Thymus (tissue), 11 donors: Measurements from ENCODE around the gene ASPRV1. TPM values are rescaled to one million over a fixed set of nuclear protein-coding genes. Genes with fewer than 3 reads are reported as not detected.

ENCODE experiments used
- DNase-seq, 9 donors: peaks; one replicate each; pipeline ENCODE4 v3.0.0-alpha.2; 2013; ENCODE audit warnings: low spot score in 9 of 9, low read depth in 6 of 9, missing footprints in 1 of 9
- H3K27ac ChIP-seq, 2 donors: one replicate each; pipeline ENCODE4 v1.5.1; 2013; ENCODE audit warnings: control low read depth in 1 of 2, low read depth in 1 of 2, low read length in 1 of 2, mild to moderate bottlenecking in 1 of 2, moderate library complexity in 1 of 2
- H3K27me3 ChIP-seq, 2 donors: one replicate each; pipeline ENCODE4 v1.5.1; 2013; ENCODE audit warnings: low read length in 1 of 2; ENCODE audit not compliant: control insufficient read depth in 2 of 2, insufficient read depth in 1 of 2
- H3K36me3 ChIP-seq, 2 donors: one replicate each; pipeline ENCODE4 v1.5.1; 2013; ENCODE audit warnings: low read length in 1 of 2, mild to moderate bottlenecking in 1 of 2, moderate library complexity in 1 of 2; ENCODE audit not compliant: control insufficient read depth in 2 of 2, insufficient read depth in 2 of 2
- H3K4me1 ChIP-seq, 2 donors: one replicate each; pipeline ENCODE4 v1.5.1; 2013; ENCODE audit warnings: low read length in 2 of 2; ENCODE audit not compliant: control insufficient read depth in 2 of 2, insufficient read depth in 2 of 2
- H3K4me3 ChIP-seq, 2 donors: one replicate each; pipeline ENCODE4 v1.5.1; 2013; ENCODE audit warnings: low read length in 2 of 2, control low read depth in 1 of 2, mild to moderate bottlenecking in 1 of 2
- H3K9me3 ChIP-seq, 2 donors: one replicate each; pipeline ENCODE4 v1.5.1; 2013; ENCODE audit warnings: low read length in 1 of 2, mild to moderate bottlenecking in 1 of 2; ENCODE audit not compliant: control insufficient read depth in 2 of 2, insufficient read depth in 1 of 2
- WGBS: extraction: QIAGEN DNeasy Blood & Tissue Kit; methylation state at CpG from one replicate; pipeline ENCODE4 v1.1.7; 2013; 5-methylcytosine and 5-hydroxymethylcytosine counted together
- polyA plus RNA-seq: library from polyadenylated mRNA; stranded (reverse); fragments of 200-250 nt; gene quantifications from one replicate; pipeline ENCODE4 v1.2.3, GENCODE V29; 2013
- total RNA-seq: library from RNA; stranded (reverse); fragments of 120-200 nt; gene quantifications from one replicate; pipeline ENCODE4 v1.2.4, GENCODE V29; 2013
- donor health status: healthy.

Gene ASPRV1
- total and polyA plus RNA-seq, 2 donors = 1.5 to 7.1 TPM

- DNase-seq = peak; percentile 94 to 100 (median 99)
Observed at GRCh38 chr2:69914164-69914949, 47.1 kb downstream of the ASPRV1 start.

GRCh38 chr2:69911985-69912563 is 49.4 kb downstream of the ASPRV1 start:
- H3K4me1 ChIP-seq = peaks cover 4 to 6% of the 10 kb centered on the region in 2 donors
- peaks cover 0 to 3% of the 10 kb centered on the region in 2 donors for H3K9me3 ChIP-seq
- no peaks in the 10 kb centered on the region for H3K27me3 ChIP-seq
- peak in 5 of 9 donors; percentile 48 to 80 (median 57) for DNase-seq
- no peak overlapping the region for H3K4me3 ChIP-seq
- 16% methylated on average over 2 of the region's 2 CpGs for WGBS
- no peak overlapping the region for H3K27ac ChIP-seq
- H3K36me3 ChIP-seq = peaks cover 15 to 30% of the 10 kb centered on the region in 2 donors

More at GRCh38 chr2:69914164-69914949, 47.1 kb downstream of the ASPRV1 start:
- peaks cover 9 to 10% of the 10 kb centered on the region in 2 donors for H3K4me1 ChIP-seq
- H3K9me3 ChIP-seq = peaks cover 0 to 3% of the 10 kb centered on the region in 2 donors
- H3K4me3 ChIP-seq = peak overlapping the region; percentile 97 to 98
- under 1% methylated on average over 56 of the region's 56 CpGs for WGBS
- H3K27me3 ChIP-seq = no peaks in the 10 kb centered on the region
- peak overlapping the region; percentile 96 to 98 for H3K27ac ChIP-seq
- peaks cover 6 to 33% of the 10 kb centered on the region in 2 donors for H3K36me3 ChIP-seq

Other genes with a start within 250 kb of the ASPRV1 start
- 23.3 TPM for gene ANXA4, start 219.5 kb downstream of the ASPRV1 start, total RNA-seq
- 45.3 TPM for gene ANXA4, start 219.5 kb downstream of the ASPRV1 start, polyA plus RNA-seq
- 14.1 TPM for gene GMCL1, start 132.0 kb downstream of the ASPRV1 start, total RNA-seq
- 19.8 TPM for gene GMCL1, start 132.0 kb downstream of the ASPRV1 start, polyA plus RNA-seq
- 65.0 TPM for gene SNRNP27, start 67.7 kb downstream of the ASPRV1 start, total RNA-seq
- 64.3 TPM for gene SNRNP27, start 67.7 kb downstream of the ASPRV1 start, polyA plus RNA-seq
- gene MXD1, start 46.5 kb downstream of the ASPRV1 start, total RNA-seq = 12.7 TPM
- 12.8 TPM for gene MXD1, start 46.5 kb downstream of the ASPRV1 start, polyA plus RNA-seq
- gene PCBP1, start 125.8 kb upstream of the ASPRV1 start, total RNA-seq = 45.9 TPM
- gene PCBP1, start 125.8 kb upstream of the ASPRV1 start, polyA plus RNA-seq = 361 TPM
- 15.7 TPM for gene C2orf42, start 229.4 kb upstream of the ASPRV1 start, total RNA-seq
- gene C2orf42, start 229.4 kb upstream of the ASPRV1 start, polyA plus RNA-seq = 15.4 TPM